Measurements from ENCODE around the gene RARRES2.

RARRES2 gene

GRCh38 chr7:150326657-150327268 lies 14.7 kb downstream of the RARRES2 start (continued):
- TF ChIP-seq, protein P1, sequence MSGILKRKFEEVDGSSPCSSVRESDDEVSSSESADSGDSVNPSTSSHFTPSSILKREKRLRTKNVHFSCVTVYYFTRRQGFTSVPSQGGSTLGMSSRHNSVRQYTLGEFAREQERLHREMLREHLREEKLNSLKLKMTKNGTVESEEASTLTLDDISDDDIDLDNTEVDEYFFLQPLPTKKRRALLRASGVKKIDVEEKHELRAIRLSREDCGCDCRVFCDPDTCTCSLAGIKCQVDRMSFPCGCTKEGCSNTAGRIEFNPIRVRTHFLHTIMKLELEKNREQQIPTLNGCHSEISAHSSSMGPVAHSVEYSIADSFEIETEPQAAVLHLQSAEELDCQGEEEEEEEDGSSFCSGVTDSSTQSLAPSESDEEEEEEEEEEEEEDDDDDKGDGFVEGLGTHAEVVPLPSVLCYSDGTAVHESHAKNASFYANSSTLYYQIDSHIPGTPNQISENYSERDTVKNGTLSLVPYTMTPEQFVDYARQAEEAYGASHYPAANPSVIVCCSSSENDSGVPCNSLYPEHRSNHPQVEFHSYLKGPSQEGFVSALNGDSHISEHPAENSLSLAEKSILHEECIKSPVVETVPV (CRISPR knock-in tag; IDR thresholded peaks at IDR 0.05) = no peak
- TF ChIP-seq ZFP3 (CRISPR knock-in tag; IDR thresholded peaks at IDR 0.05) = no peak
- TF ChIP-seq, protein P2, sequence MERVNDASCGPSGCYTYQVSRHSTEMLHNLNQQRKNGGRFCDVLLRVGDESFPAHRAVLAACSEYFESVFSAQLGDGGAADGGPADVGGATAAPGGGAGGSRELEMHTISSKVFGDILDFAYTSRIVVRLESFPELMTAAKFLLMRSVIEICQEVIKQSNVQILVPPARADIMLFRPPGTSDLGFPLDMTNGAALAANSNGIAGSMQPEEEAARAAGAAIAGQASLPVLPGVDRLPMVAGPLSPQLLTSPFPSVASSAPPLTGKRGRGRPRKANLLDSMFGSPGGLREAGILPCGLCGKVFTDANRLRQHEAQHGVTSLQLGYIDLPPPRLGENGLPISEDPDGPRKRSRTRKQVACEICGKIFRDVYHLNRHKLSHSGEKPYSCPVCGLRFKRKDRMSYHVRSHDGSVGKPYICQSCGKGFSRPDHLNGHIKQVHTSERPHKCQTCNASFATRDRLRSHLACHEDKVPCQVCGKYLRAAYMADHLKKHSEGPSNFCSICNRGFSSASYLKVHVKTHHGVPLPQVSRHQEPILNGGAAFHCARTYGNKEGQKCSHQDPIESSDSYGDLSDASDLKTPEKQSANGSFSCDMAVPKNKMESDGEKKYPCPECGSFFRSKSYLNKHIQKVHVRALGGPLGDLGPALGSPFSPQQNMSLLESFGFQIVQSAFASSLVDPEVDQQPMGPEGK (CRISPR knock-in tag; IDR thresholded peaks at IDR 0.05; ENCODE audit: borderline replicate concordance) = no peak

- TF ChIP-seq ESRRG (CRISPR knock-in tag; IDR thresholded peaks at IDR 0.05) (no peak), ZNF70 (CRISPR knock-in tag; IDR thresholded peaks at IDR 0.05) (no peak), ZNF565 (CRISPR knock-in tag; conservative IDR thresholded peaks at IDR 0.05; ENCODE audit: low read depth) (no peak), SNAI2 (CRISPR knock-in tag; IDR thresholded peaks at IDR 0.05) (no peak)
- no peak for ATAC-seq
These were observed 15.5 kb downstream of the RARRES2 start for GRCh38 chr7:150325901-150326300.

GRCh38 chr7:150325110-150325611 lies 16.3 kb downstream of the RARRES2 start:
- no peak for ATAC-seq
- no peak for TF ChIP-seq SNAI2 (CRISPR knock-in tag; IDR thresholded peaks at IDR 0.05)
- TF ChIP-seq, protein P1 (CRISPR knock-in tag; IDR thresholded peaks at IDR 0.05) = no peak
- TF ChIP-seq TOX (CRISPR knock-in tag; IDR thresholded peaks at IDR 0.05; ENCODE audit: borderline replicate concordance) = no peak
- TF ChIP-seq CREB5 (CRISPR knock-in tag; IDR thresholded peaks at IDR 0.05; ENCODE audit: low read depth) = no peak
- no peak for TF ChIP-seq ZNF70 (CRISPR knock-in tag; IDR thresholded peaks at IDR 0.05)
- TF ChIP-seq ARNTL (CRISPR knock-in tag; IDR thresholded peaks at IDR 0.05; ENCODE audit: borderline replicate concordance, low read depth) = no peak
- no peak for TF ChIP-seq CSDC2 (CRISPR knock-in tag; IDR thresholded peaks at IDR 0.05)
- TF ChIP-seq TSHZ2 (CRISPR knock-in tag; IDR thresholded peaks at IDR 0.05) = no peak
- no peak for TF ChIP-seq TCF4 (CRISPR knock-in tag; IDR thresholded peaks at IDR 0.05; ENCODE audit: borderline replicate concordance)
- no peak for TF ChIP-seq ZFP30 (CRISPR knock-in tag; IDR thresholded peaks at IDR 0.05)
- TF ChIP-seq BACH2 (CRISPR knock-in tag; IDR thresholded peaks at IDR 0.05; ENCODE audit: borderline replicate concordance) = no peak
- TF ChIP-seq, protein P3, sequence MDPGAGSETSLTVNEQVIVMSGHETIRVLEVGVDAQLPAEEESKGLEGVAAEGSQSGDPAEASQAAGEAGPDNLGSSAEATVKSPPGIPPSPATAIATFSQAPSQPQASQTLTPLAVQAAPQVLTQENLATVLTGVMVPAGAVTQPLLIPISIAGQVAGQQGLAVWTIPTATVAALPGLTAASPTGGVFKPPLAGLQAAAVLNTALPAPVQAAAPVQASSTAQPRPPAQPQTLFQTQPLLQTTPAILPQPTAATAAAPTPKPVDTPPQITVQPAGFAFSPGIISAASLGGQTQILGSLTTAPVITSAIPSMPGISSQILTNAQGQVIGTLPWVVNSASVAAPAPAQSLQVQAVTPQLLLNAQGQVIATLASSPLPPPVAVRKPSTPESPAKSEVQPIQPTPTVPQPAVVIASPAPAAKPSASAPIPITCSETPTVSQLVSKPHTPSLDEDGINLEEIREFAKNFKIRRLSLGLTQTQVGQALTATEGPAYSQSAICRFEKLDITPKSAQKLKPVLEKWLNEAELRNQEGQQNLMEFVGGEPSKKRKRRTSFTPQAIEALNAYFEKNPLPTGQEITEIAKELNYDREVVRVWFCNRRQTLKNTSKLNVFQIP (CRISPR knock-in tag; IDR thresholded peaks at IDR 0.05; ENCODE audit: borderline replicate concordance, low read depth) = no peak

Measured in SK-N-SH treated with all-trans-retinoic acid at 6 μM for 48 hours (cell line).